Measurements from ENCODE around the gene MICALL2.

The MICALL2 gene

GRCh38 chr7:1450987-1451386, 8.3 kb downstream of the MICALL2 start:
- Histone ChIP-seq H3K27ac (ENCODE audit: extremely low read depth, low read depth, low read length) (no peak overlapping the region), H3K4me1 (ENCODE audit: control insufficient read depth, insufficient read depth, low read length) (no peaks in the 10 kb centered on the region), H3K4me3 (ENCODE audit: low read depth, low read length) (no peak overlapping the region), H3K9me3 (ENCODE audit: control insufficient read depth, insufficient read depth, low read depth, low read length) (no peaks in the 10 kb centered on the region), H3K36me3 (ENCODE audit: control insufficient read depth in 2 of 2, insufficient read depth in 1 of 2, low read length in 2 of 2) (no peaks in the 10 kb centered on the region)
- CTCF ChIA-PET = interaction anchor here (0.6 to 1.3 kb wide), 2 partner anchors 18 to 35 kb away, joined by 4 to 5 read pairs; no protein-coding TSS in a partner anchor
- POLR2A ChIA-PET = no interaction called here
- TF ChIP-seq ZIC2 (tag by site-specific recombination; IDR thresholded peaks at IDR 0.05) (peak; percentile 55), ATF2 (tag by site-specific recombination; IDR thresholded peaks at IDR 0.05; ENCODE audit: low read depth) (no peak), ZFP41 (tag by site-specific recombination; IDR thresholded peaks at IDR 0.05; ENCODE audit: borderline replicate concordance) (no peak), SCRT1 (tag by site-specific recombination; IDR thresholded peaks at IDR 0.05; ENCODE audit: borderline replicate concordance) (no peak), ZNF155 (tag by site-specific recombination; IDR thresholded peaks at IDR 0.05) (no peak), REST (tag by site-specific recombination; IDR thresholded peaks at IDR 0.05) (no peak), ZNF785 (tag by site-specific recombination; IDR thresholded peaks at IDR 0.05) (no peak)
- TF ChIP-seq, protein P1, sequence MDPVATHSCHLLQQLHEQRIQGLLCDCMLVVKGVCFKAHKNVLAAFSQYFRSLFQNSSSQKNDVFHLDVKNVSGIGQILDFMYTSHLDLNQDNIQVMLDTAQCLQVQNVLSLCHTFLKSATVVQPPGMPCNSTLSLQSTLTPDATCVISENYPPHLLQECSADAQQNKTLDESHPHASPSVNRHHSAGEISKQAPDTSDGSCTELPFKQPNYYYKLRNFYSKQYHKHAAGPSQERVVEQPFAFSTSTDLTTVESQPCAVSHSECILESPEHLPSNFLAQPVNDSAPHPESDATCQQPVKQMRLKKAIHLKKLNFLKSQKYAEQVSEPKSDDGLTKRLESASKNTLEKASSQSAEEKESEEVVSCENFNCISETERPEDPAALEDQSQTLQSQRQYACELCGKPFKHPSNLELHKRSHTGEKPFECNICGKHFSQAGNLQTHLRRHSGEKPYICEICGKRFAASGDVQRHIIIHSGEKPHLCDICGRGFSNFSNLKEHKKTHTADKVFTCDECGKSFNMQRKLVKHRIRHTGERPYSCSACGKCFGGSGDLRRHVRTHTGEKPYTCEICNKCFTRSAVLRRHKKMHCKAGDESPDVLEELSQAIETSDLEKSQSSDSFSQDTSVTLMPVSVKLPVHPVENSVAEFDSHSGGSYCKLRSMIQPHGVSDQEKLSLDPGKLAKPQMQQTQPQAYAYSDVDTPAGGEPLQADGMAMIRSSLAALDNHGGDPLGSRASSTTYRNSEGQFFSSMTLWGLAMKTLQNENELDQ (tag by site-specific recombination; IDR thresholded peaks at IDR 0.05; ENCODE audit: low read depth) = no peak

DNA sequence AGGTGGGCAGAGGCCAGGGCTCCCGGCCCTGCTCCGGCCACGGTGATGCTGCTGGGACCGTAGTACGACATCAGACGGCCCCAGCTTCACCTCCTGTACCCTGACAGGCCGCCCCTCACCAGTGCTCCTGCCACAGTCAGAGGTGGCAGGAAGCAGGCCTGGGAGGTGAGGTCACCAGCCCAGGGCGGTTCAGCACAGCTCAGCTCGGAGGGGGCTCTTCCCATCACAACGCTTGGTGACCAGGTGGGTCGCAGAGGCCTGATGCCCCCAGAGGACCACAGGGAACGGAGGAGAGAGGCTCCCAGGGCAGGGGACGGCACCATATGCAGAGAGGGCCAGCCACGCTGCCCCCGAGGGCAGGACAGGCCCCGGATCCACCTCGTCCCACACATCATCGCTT, 8.8 kb downstream of the MICALL2 start:
- H3K36me3 ChIP-seq (ENCODE audit: control insufficient read depth in 2 of 2, insufficient read depth in 1 of 2, low read length in 2 of 2) = no peaks in the 10 kb centered on the region
- H3K4me3 ChIP-seq (ENCODE audit: low read depth, low read length) = no peak overlapping the region
- H3K4me1 ChIP-seq (ENCODE audit: control insufficient read depth, insufficient read depth, low read length) = no peaks in the 10 kb centered on the region
- CTCF ChIA-PET = interaction anchor here (0.6 to 1.3 kb wide), 2 partner anchors 15 to 18 kb away, joined by 3 to 5 read pairs; no protein-coding TSS in a partner anchor
- POLR2A ChIA-PET = no interaction called here
- H3K9me3 ChIP-seq (ENCODE audit: control insufficient read depth, insufficient read depth, low read depth, low read length) = no peaks in the 10 kb centered on the region
- H3K27ac ChIP-seq (ENCODE audit: extremely low read depth, low read depth, low read length) = no peak overlapping the region
- TF ChIP-seq ZNF121 (tag by site-specific recombination; IDR thresholded peaks at IDR 0.05) (no peak), ZBTB6 (tag by site-specific recombination; IDR thresholded peaks at IDR 0.05) (no peak), ZNF292 (tag by site-specific recombination; IDR thresholded peaks at IDR 0.05; ENCODE audit: borderline replicate concordance, low read depth) (no peak), ZSCAN30 (tag by site-specific recombination; IDR thresholded peaks at IDR 0.05) (no peak), ZNF560 (tag by site-specific recombination; IDR thresholded peaks at IDR 0.05; ENCODE audit: borderline replicate concordance) (no peak), ZSCAN4 (tag by site-specific recombination; IDR thresholded peaks at IDR 0.05) (no peak), ZSCAN23 (tag by site-specific recombination; IDR thresholded peaks at IDR 0.05) (no peak), HOXA7 (CRISPR knock-in tag; IDR thresholded peaks at IDR 0.05; ENCODE audit: borderline replicate concordance) (no peak), ZNF239 (tag by site-specific recombination; IDR thresholded peaks at IDR 0.05) (no peak), ZNF404 (tag by site-specific recombination; IDR thresholded peaks at IDR 0.05) (no peak), ZNF16 (tag by site-specific recombination; IDR thresholded peaks at IDR 0.05; ENCODE audit: low read depth) (no peak), HOXC10 (CRISPR knock-in tag; IDR thresholded peaks at IDR 0.05) (no peak), ZSCAN16 (tag by site-specific recombination; IDR thresholded peaks at IDR 0.05) (no peak), ZNF133 (tag by site-specific recombination; IDR thresholded peaks at IDR 0.05) (no peak), ZNF423 (tag by site-specific recombination; IDR thresholded peaks at IDR 0.05) (no peak)
- TF ChIP-seq, protein P2, sequence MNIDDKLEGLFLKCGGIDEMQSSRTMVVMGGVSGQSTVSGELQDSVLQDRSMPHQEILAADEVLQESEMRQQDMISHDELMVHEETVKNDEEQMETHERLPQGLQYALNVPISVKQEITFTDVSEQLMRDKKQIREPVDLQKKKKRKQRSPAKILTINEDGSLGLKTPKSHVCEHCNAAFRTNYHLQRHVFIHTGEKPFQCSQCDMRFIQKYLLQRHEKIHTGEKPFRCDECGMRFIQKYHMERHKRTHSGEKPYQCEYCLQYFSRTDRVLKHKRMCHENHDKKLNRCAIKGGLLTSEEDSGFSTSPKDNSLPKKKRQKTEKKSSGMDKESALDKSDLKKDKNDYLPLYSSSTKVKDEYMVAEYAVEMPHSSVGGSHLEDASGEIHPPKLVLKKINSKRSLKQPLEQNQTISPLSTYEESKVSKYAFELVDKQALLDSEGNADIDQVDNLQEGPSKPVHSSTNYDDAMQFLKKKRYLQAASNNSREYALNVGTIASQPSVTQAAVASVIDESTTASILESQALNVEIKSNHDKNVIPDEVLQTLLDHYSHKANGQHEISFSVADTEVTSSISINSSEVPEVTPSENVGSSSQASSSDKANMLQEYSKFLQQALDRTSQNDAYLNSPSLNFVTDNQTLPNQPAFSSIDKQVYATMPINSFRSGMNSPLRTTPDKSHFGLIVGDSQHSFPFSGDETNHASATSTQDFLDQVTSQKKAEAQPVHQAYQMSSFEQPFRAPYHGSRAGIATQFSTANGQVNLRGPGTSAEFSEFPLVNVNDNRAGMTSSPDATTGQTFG (tag by site-specific recombination; IDR thresholded peaks at IDR 0.05; ENCODE audit: borderline replicate concordance) = no peak

Data from HEK293 (cell line).